KBM-7 (cell line): ENCODE measurements around the gene HACD2.
"Not testable (repeated sequence)": the region's sequence is repeated elsewhere in the genome, so short reads cannot be mapped to it uniquely, and the experiment has no call there.

Experiments used
- DNase-seq: peaks from one replicate; pipeline ENCODE4 v3.0.0-alpha.2; 2015
- in situ Hi-C: fragments of 300-500 bp; cut with MboI; formaldehyde crosslinking; loops from 2 replicates; pipeline ENCODE4 v1.14.3; 2020; ENCODE audit warnings: low sequenced_read_pairs, low pct_unique_long_range_greater_than_20kb, mixed read lengths

HACD2 gene

GRCh38 chr3:123499322-123499721 is 85.5 kb downstream of the HACD2 start:
- in situ Hi-C loops: no loop called here
- DNase-seq: no peak

GRCh38 chr3:123498761-123499160 is 86.1 kb downstream of the HACD2 start:
- in situ Hi-C loops: no loop called here
- DNase-seq: no peak

GRCh38 chr3:123493912-123494311 is 90.9 kb downstream of the HACD2 start:
- no peak for DNase-seq
- in situ Hi-C loops: no loop called here

- in situ Hi-C loops: no loop called here
These were observed 92.8 kb downstream of the HACD2 start for GRCh38 chr3:123491966-123492587.

GRCh38 chr3:123489400-123490004 is 95.4 kb downstream of the HACD2 start:
- in situ Hi-C loops: no loop called here
- DNase-seq: peak; percentile 69

More at GRCh38 chr3:123491966-123492587, 92.8 kb downstream of the HACD2 start:
- no peak for DNase-seq

GRCh38 chr3:123488645-123489347 is 96.1 kb downstream of the HACD2 start:
- in situ Hi-C loops: no loop called here
- DNase-seq: no peak

GRCh38 chr3:123487063-123487462 is 97.8 kb downstream of the HACD2 start:
- DNase-seq, in situ Hi-C loops: not testable (repeated sequence)

- in situ Hi-C loops: no loop called here
- DNase-seq: no peak
These were observed 98.4 kb downstream of the HACD2 start for GRCh38 chr3:123486460-123486859.

GRCh38 chr3:123485551-123485950 is 99.3 kb downstream of the HACD2 start:
- no peak for DNase-seq
- in situ Hi-C loops: no loop called here

- DNase-seq: no peak
- in situ Hi-C loops: no loop called here
These were observed 101.7 kb downstream of the HACD2 start for GRCh38 chr3:123483146-123483545.

- in situ Hi-C loops: no loop called here
- DNase-seq: no peak
These were observed 103.0 kb downstream of the HACD2 start for GRCh38 chr3:123481722-123482457.

- DNase-seq: no peak
- in situ Hi-C loops: no loop called here
These were observed 103.8 kb downstream of the HACD2 start for GRCh38 chr3:123481071-123481470.

GRCh38 chr3:123480428-123480827 is 104.4 kb downstream of the HACD2 start:
- in situ Hi-C loops: no loop called here
- peak; percentile 23 for DNase-seq

- no peak for DNase-seq
- in situ Hi-C loops: no loop called here
These were observed 105.0 kb downstream of the HACD2 start for GRCh38 chr3:123479891-123480290.

GRCh38 chr3:123478314-123478713 is 106.5 kb downstream of the HACD2 start:
- in situ Hi-C loops: no loop called here
- DNase-seq: no peak

- in situ Hi-C loops: no loop called here
- DNase-seq: no peak
These were observed 107.7 kb downstream of the HACD2 start for GRCh38 chr3:123476967-123477750.

GRCh38 chr3:123475786-123476185 is 109.1 kb downstream of the HACD2 start:
- no peak for DNase-seq

GRCh38 chr3:123471106-123471505 is 113.7 kb downstream of the HACD2 start:
- DNase-seq: no peak
- in situ Hi-C loops: no loop called here

More at GRCh38 chr3:123475786-123476185, 109.1 kb downstream of the HACD2 start:
- in situ Hi-C loops: no loop called here
